ENCODE results near the gene SGMS1.

The SGMS1 gene

GRCh38 chr10:50596456-50596855 is 27.3 kb downstream of the SGMS1 start:
- H3K4me1 ChIP-seq = peaks cover 0 to 15% (median 3%) of the 10 kb centered on the region in 4 donors
- no peaks in the 10 kb centered on the region for H3K27me3 ChIP-seq
- no peaks in the 10 kb centered on the region for H3K36me3 ChIP-seq
- no peak overlapping the region for H3K27ac ChIP-seq
- intact Hi-C loops (cut with DNase I; ENCODE audit: low total_unique reads) = no loop called here
- DNase-seq = no peak
- H3K4me3 ChIP-seq = no peak overlapping the region
- TF ChIP-seq CTCF (IDR thresholded peaks at IDR 0.05) = no peak
- no peaks in the 10 kb centered on the region for H3K9me3 ChIP-seq

DNA sequence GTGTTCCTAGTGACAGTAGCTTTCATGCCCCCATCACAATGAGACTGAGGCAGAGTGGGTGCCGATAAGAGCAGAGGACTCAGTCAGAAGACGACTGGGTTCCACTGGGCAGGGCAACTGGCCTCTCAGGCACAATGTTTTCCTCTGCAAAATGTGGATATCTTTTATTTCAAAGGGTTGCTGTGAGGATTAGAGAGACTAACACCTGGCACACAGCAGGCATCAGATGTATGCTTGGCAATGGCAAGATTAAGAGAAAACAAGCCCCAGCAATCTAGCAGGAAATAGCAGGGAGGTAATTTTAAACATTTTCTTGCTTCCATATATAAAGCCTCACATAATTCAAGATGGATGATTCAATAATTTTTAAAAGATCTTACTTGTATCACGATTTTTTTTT is 28.0 kb downstream of the SGMS1 start:
- Histone ChIP-seq H3K27me3 (no peaks in the 10 kb centered on the region), H3K36me3 (no peaks in the 10 kb centered on the region), H3K4me1 (peaks cover 0 to 15% (median 3%) of the 10 kb centered on the region in 4 donors), H3K27ac (no peak overlapping the region), H3K4me3 (no peak overlapping the region), H3K9me3 (no peaks in the 10 kb centered on the region)
- no peak for TF ChIP-seq CTCF (IDR thresholded peaks at IDR 0.05)
- intact Hi-C loops (cut with DNase I; ENCODE audit: low total_unique reads) = no loop called here
- no peak for DNase-seq

DNA sequence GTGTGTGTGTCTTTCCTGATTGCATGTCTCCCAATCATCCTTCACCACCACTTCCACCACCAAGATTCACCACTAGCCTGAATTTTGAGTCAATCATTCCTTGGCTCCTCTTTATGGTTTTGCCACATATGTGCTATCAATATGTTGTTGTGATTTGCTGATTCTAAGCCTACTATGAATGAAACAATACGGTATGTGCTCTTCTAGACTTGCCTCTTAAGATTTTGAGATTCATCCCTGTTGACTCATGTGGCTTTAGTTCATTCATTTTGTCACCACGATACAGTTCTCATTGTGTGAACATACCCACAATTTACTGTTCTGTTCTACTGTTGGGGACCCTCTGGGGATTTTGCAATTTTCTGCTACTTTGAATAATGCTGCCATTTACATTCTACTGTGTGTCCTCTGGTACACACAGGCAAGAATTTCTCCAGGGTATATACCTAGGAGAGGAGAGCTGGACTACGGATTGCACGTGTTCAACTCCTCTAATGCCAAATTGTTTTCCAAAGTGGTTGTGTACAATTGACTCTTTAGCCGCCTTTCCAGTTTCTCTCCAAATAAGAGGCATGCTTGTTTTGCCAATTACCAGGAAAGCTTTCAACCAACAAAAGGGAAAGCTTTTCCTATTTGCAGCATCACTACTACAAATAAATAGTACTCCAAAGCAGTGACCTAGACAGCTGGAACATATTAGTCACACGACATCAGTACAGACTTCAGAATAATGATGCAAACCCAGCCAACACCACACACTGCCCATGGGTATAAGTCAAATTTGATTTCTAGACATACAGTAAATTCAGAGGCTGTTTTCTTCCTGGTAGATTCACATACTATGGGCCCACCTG is 30.0 kb downstream of the SGMS1 start:
- no peak for DNase-seq
- H3K4me1 ChIP-seq = peaks cover 0 to 4% (median 0%) of the 10 kb centered on the region in 4 donors
- H3K4me3 ChIP-seq = no peak overlapping the region
- H3K36me3 ChIP-seq = peaks cover 8 to 11% (median 9%) of the 10 kb centered on the region in 3 donors
- H3K27ac ChIP-seq = no peak overlapping the region
- TF ChIP-seq CTCF (IDR thresholded peaks at IDR 0.05) = no peak
- no peaks in the 10 kb centered on the region for H3K27me3 ChIP-seq
- H3K9me3 ChIP-seq = no peaks in the 10 kb centered on the region
- intact Hi-C loops (cut with DNase I; ENCODE audit: low total_unique reads) = no loop called here

DNA sequence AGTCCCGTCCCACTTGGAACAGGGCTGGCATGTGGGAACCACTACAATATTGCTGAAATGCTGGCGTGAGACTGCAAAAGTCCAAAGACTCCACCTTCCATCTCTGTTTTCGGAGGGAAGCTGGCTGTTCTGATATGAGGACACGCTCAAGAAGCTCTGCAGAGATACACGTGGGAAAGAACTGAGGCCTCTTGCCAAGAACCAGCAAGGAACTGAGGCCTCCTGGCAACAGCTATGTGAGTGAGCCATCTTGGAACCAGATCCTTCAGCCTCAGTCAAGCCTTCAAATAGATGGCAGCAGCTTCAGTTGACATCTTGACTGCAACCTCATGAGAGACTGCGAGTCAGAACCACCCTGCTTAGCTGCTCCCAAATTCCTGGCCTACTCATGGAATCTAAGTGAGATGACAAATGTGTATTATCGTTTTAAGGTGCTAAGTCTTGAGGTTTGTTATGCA is 30.8 kb downstream of the SGMS1 start:
- Histone ChIP-seq H3K27ac (no peak overlapping the region), H3K4me3 (no peak overlapping the region)
- intact Hi-C loops (cut with DNase I; ENCODE audit: low total_unique reads) = no loop called here

DNA sequence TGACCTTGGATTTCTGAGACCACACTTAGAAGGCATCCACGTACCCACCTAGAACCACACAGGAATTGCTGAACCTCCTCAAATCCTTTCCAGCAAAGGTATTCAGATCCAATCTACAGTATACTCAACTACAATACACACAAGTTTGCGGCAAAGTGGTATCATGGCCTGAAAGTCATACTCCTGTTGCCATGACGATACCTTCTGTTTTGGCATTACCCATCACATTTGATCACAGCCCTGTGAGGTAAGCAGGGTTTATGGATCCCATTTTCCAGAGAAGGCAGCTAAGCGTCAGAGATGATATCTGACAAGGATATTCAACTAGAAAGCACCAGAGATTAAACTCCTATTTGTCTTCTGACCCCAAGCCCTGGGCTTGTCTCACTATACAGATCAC is 32.8 kb downstream of the SGMS1 start:
- intact Hi-C loops (cut with DNase I; ENCODE audit: low total_unique reads) = no loop called here
- peaks cover 10 to 14% (median 11%) of the 10 kb centered on the region in 3 donors for H3K36me3 ChIP-seq
- H3K9me3 ChIP-seq = no peaks in the 10 kb centered on the region
- peaks cover 0 to 4% (median 0%) of the 10 kb centered on the region in 4 donors for H3K4me1 ChIP-seq
- no peak for TF ChIP-seq CTCF (IDR thresholded peaks at IDR 0.05)
- H3K27me3 ChIP-seq = no peaks in the 10 kb centered on the region
- H3K27ac ChIP-seq = no peak overlapping the region
- no peak overlapping the region for H3K4me3 ChIP-seq
- no peak for DNase-seq

More for the DNA sequence above, 30.8 kb downstream of the SGMS1 start:
- no peak for DNase-seq
- peaks cover 10 to 14% (median 11%) of the 10 kb centered on the region in 3 donors for H3K36me3 ChIP-seq
- no peaks in the 10 kb centered on the region for H3K9me3 ChIP-seq
- H3K4me1 ChIP-seq = peaks cover 0 to 4% (median 0%) of the 10 kb centered on the region in 4 donors
- TF ChIP-seq CTCF (IDR thresholded peaks at IDR 0.05) = no peak
- H3K27me3 ChIP-seq = no peaks in the 10 kb centered on the region
